H9 (cell line): ENCODE measurements around the gene ERAL1. TPM values are rescaled to one million over a fixed set of nuclear protein-coding genes. Genes with fewer than 3 reads are reported as not detected.

Experiments
- DNase-seq: peaks from one replicate; pipeline ENCODE4 v3.0.0-alpha.2; 2017
- H2AFZ ChIP-seq: one replicate; pipeline ENCODE4 v1.6.1; 2013; ENCODE audit warnings: mild to moderate bottlenecking, low read length, control low read depth, moderate library complexity
- H2AK5ac ChIP-seq: 2 replicates; pipeline ENCODE4 v1.6.1; 2013; ENCODE audit warnings: low read length, control low read depth, mixed read lengths; ENCODE audit not compliant: insufficient read length
- H2BK120ac ChIP-seq: one replicate; pipeline ENCODE4 v1.6.1; 2013; ENCODE audit warnings: low read depth, mild to moderate bottlenecking, low read length, control low read depth, inconsistent platforms; ENCODE audit not compliant: poor library complexity, severe bottlenecking
- H2BK12ac ChIP-seq: 2 replicates; pipeline ENCODE4 v1.6.1; 2013; ENCODE audit warnings: low read length, control low read depth, mixed read lengths, low read depth; ENCODE audit not compliant: insufficient read length
- H2BK15ac ChIP-seq: 2 replicates; pipeline ENCODE4 v1.6.1; 2013; ENCODE audit warnings: low read depth, low read length, control low read depth
- H2BK20ac ChIP-seq: one replicate; pipeline ENCODE4 v1.6.1; 2013; ENCODE audit warnings: low read depth, mild to moderate bottlenecking, low read length, control low read depth, inconsistent platforms; ENCODE audit not compliant: poor library complexity, severe bottlenecking
- H2BK5ac ChIP-seq: 2 replicates; pipeline ENCODE4 v1.6.1; 2013; ENCODE audit warnings: low read length, control low read depth, mixed read lengths; ENCODE audit not compliant: insufficient read length
- H3K14ac ChIP-seq: 2 replicates; pipeline ENCODE4 v1.6.1; 2013; ENCODE audit warnings: low read length, control low read depth; ENCODE audit not compliant: insufficient read depth
- H3K18ac ChIP-seq: 2 replicates; pipeline ENCODE4 v1.6.1; 2013; ENCODE audit warnings: low read depth, mild to moderate bottlenecking, mixed read lengths, low read length, control low read depth; ENCODE audit not compliant: insufficient read length
- H3K23ac ChIP-seq: 2 replicates; pipeline ENCODE4 v1.6.1; 2013; ENCODE audit warnings: low read length, control low read depth, mixed read lengths, low read depth; ENCODE audit not compliant: insufficient read length
- H3K23me2 ChIP-seq: 2 replicates; pipeline ENCODE4 v1.6.1; 2013; ENCODE audit warnings: low read depth, mild to moderate bottlenecking, mixed read lengths, low read length, control low read depth; ENCODE audit not compliant: insufficient read length, poor library complexity, severe bottlenecking
- H3K27ac ChIP-seq: 2 replicates; pipeline ENCODE4 v1.5.1; 2013; ENCODE audit warnings: low read length, control low read depth, mixed read lengths, low read depth; ENCODE audit not compliant: insufficient read length
- H3K27me3 ChIP-seq: 2 replicates; pipeline ENCODE4 v1.6.1; 2013; ENCODE audit warnings: low read length, control low read depth, inconsistent platforms; ENCODE audit not compliant: insufficient read depth
- H3K4ac ChIP-seq: 2 replicates; pipeline ENCODE4 v1.6.1; 2013; ENCODE audit warnings: low read depth, mild to moderate bottlenecking, control low read depth, inconsistent platforms, low read length, moderate library complexity
- H3K4me1 ChIP-seq: 2 replicates; pipeline ENCODE4 v1.6.1; 2013; ENCODE audit warnings: low read length, control low read depth, inconsistent platforms; ENCODE audit not compliant: insufficient read depth
- H3K4me2 ChIP-seq: 2 replicates; pipeline ENCODE4 v1.6.1; 2013; ENCODE audit warnings: low read length, control low read depth, mixed read lengths; ENCODE audit not compliant: insufficient read length, insufficient read depth
- H3K56ac ChIP-seq: 2 replicates; pipeline ENCODE4 v1.6.1; 2013; ENCODE audit warnings: low read depth, mild to moderate bottlenecking, mixed read lengths, low read length, control low read depth; ENCODE audit not compliant: insufficient read length
- H3K79me1 ChIP-seq: 2 replicates; pipeline ENCODE4 v1.6.1; 2013; ENCODE audit warnings: low read depth, mild to moderate bottlenecking, moderate library complexity, low read length, control low read depth, inconsistent platforms; ENCODE audit not compliant: insufficient read depth, poor library complexity, severe bottlenecking
- H3K79me2 ChIP-seq: 2 replicates; pipeline ENCODE4 v1.6.1; 2013; ENCODE audit warnings: low read length, control low read depth, inconsistent platforms; ENCODE audit not compliant: insufficient read depth
- H3K9ac ChIP-seq: 2 replicates; pipeline ENCODE4 v1.6.1; 2013; ENCODE audit warnings: low read length, control low read depth, mixed read lengths; ENCODE audit not compliant: insufficient read length; ENCODE audit errors: extremely low read depth
- H3K9me3 ChIP-seq: one replicate; pipeline ENCODE4 v1.6.1; 2013; ENCODE audit warnings: low read depth, low read length, inconsistent platforms; ENCODE audit not compliant: control insufficient read depth
- H3T11ph ChIP-seq: one replicate; pipeline ENCODE4 v1.6.1; 2013; ENCODE audit warnings: mild to moderate bottlenecking, low read length, control low read depth, inconsistent platforms
- H4K20me1 ChIP-seq: one replicate; pipeline ENCODE4 v1.6.1; 2013; ENCODE audit not compliant: control insufficient read depth, insufficient read length, insufficient read depth
- H4K5ac ChIP-seq: 2 replicates; pipeline ENCODE4 v1.6.1; 2013; ENCODE audit warnings: low read depth, mild to moderate bottlenecking, mixed read lengths, low read length, control low read depth; ENCODE audit not compliant: insufficient read length
- H4K8ac ChIP-seq: replicated peaks from 2 replicates; pipeline ENCODE4 v1.6.1; 2013; ENCODE audit warnings: low read length, control low read depth, mixed read lengths, low read depth; ENCODE audit not compliant: insufficient read length
- H4K91ac ChIP-seq: 2 replicates; pipeline ENCODE4 v1.6.1; 2013; ENCODE audit warnings: low read depth, mild to moderate bottlenecking, moderate library complexity, mixed read lengths, low read length, control low read depth; ENCODE audit not compliant: insufficient read length
- H3K27ac Mint-ChIP-seq, 3 experiments: 2 replicates in 2 of 3; 3 replicates in 1 of 3; pipeline ENCODE4 v1.8.0; 2020 to 2021; ENCODE audit warnings: mixed read lengths in 3 of 3, mild to moderate bottlenecking in 1 of 3, moderate library complexity in 1 of 3
- H3K27me3 Mint-ChIP-seq: 2 replicates; pipeline ENCODE4 v1.8.0; 2021; ENCODE audit warnings: low read depth, mild to moderate bottlenecking, moderate library complexity, mixed read lengths
- H3K36me3 Mint-ChIP-seq, 3 experiments: 2 replicates in 2 of 3; 3 replicates in 1 of 3; pipeline ENCODE4 v1.8.0; 2020 to 2021; ENCODE audit warnings: low read depth in 3 of 3, mixed read lengths in 3 of 3; ENCODE audit not compliant: insufficient read depth in 1 of 3
- H3K4me1 Mint-ChIP-seq, 2 experiments: 2 replicates each; pipeline ENCODE4 v1.8.0; 2020; ENCODE audit warnings: mixed read lengths in 2 of 2
- H3K4me3 Mint-ChIP-seq, 2 experiments: 2 replicates in 1 of 2; 3 replicates in 1 of 2; pipeline ENCODE4 v1.8.0; 2020 to 2021; ENCODE audit warnings: mild to moderate bottlenecking in 2 of 2, mixed read lengths in 2 of 2, moderate library complexity in 1 of 2
- H3K9me3 Mint-ChIP-seq, 2 experiments: 2 replicates in 1 of 2; 3 replicates in 1 of 2; pipeline ENCODE4 v1.8.0; 2020; ENCODE audit warnings: mild to moderate bottlenecking in 2 of 2, mixed read lengths in 2 of 2, moderate library complexity in 1 of 2
- CTCF ChIP-seq: fragments of 200-600 bp; sonication (generic); conservative IDR thresholded peaks from 3 replicates; pipeline ENCODE4 v1.8.0; 2021; ENCODE audit warnings: antibody characterized with exemption, mild to moderate bottlenecking
- WGBS: extraction: QIAGEN DNeasy Blood & Tissue Kit; methylation state at CpG from one replicate; pipeline ENCODE4 v1.1.7; 2013; ENCODE audit warnings: missing lambda C conversion rate, low lambda C conversion rate, mixed read lengths; ENCODE audit not compliant: insufficient read length; ENCODE audit errors: extremely low coverage; 5-methylcytosine and 5-hydroxymethylcytosine counted together
- total RNA-seq: library from RNA; stranded (reverse); gene quantifications from 2 replicates; pipeline ENCODE4 v1.2.1, GENCODE V29; 2021

The ERAL1 gene
- total RNA-seq, 1 experiment from 2014 or later, result 67.8 TPM

GRCh38 chr17:28873839-28874238, 19.0 kb downstream of the ERAL1 start:
- H3K9me3 ChIP-seq, result no peaks in the 10 kb centered on the region
- no peak overlapping the region for H2BK5ac ChIP-seq
- no peak overlapping the region for H3K14ac ChIP-seq
- H4K5ac ChIP-seq, result no peak overlapping the region
- no peak overlapping the region for H3K18ac ChIP-seq
- H2BK15ac ChIP-seq, result no peak overlapping the region
- H2BK120ac ChIP-seq, result no peak overlapping the region
- H3K79me2 ChIP-seq, result no peaks in the 10 kb centered on the region
- Mint-ChIP-seq H3K36me3 (peaks cover 8 to 14% (median 13%) of the 10 kb centered on the region in 3 experiments; a peak in 6 of 7 replicates), H3K27me3 (peaks cover 9% of the 10 kb centered on the region), H3K9me3 (peaks cover 4 to 6% of the 10 kb centered on the region in 2 experiments; a peak in 3 of 5 replicates), H3K4me1 (peaks cover 0 to 12% of the 10 kb centered on the region in 2 experiments; a peak in 2 of 4 replicates), H3K27ac (no peak overlapping the region), H3K4me3 (no peak overlapping the region; a peak in 1 of 5 replicates)
- WGBS, result no CpG with 5 or more reads among the region's 7 CpGs
- no peak overlapping the region for H3K4me2 ChIP-seq
- H3T11ph ChIP-seq, result no peak overlapping the region
- no peak for DNase-seq
- no peaks in the 10 kb centered on the region for H4K20me1 ChIP-seq
- no peaks in the 10 kb centered on the region for H3K27me3 ChIP-seq
- H3K9ac ChIP-seq, result no peak overlapping the region
- H3K27ac ChIP-seq, result no peak overlapping the region
- H4K91ac ChIP-seq, result no peak overlapping the region
- no peak overlapping the region for H3K56ac ChIP-seq
- H3K79me1 ChIP-seq, result no peaks in the 10 kb centered on the region
- H3K23me2 ChIP-seq, result no peaks in the 10 kb centered on the region
- H2AK5ac ChIP-seq, result no peak overlapping the region
- H4K8ac ChIP-seq, result no peak overlapping the region
- H3K4ac ChIP-seq, result no peak overlapping the region
- no peak for TF ChIP-seq CTCF
- H2BK20ac ChIP-seq, result no peak overlapping the region
- no peaks in the 10 kb centered on the region for H3K4me1 ChIP-seq
- no peak overlapping the region for H2AFZ ChIP-seq
- no peak overlapping the region for H3K23ac ChIP-seq
- no peak overlapping the region for H2BK12ac ChIP-seq
